Activated CD4-positive, alpha-beta T cell treated with anti-CD3 and anti-CD28 coated beads for 36 hours (primary cell): ENCODE measurements around the gene IFT43. TPM values are rescaled to one million over a fixed set of nuclear protein-coding genes. Genes with fewer than 3 reads are reported as not detected.

Source experiments
- ATAC-seq: fragments of 200-7000 bp; cut with Tn5 transposase; one replicate; pipeline ENCODE4 v1.10.0; 2021; ENCODE audit warnings: mild to moderate bottlenecking, moderate library complexity
- CTCF ChIA-PET: fragments of 350-600 bp; sonication (Branson Sonifier 250); formaldehyde crosslinking; loops from one replicate; lab custom pipeline; 2021; ENCODE audit warnings: antibody characterized with exemption; lab: Charles Lee
- POLR2A ChIA-PET: fragments of 350-600 bp; sonication (Branson Sonifier 250); formaldehyde crosslinking; loops from one replicate; lab custom pipeline; 2021; ENCODE audit warnings: antibody characterized with exemption, inconsistent platforms; lab: Charles Lee
- DNase-seq: peaks from one replicate; pipeline ENCODE4 v3.0.0-alpha.2; 2020
- H3K27ac Mint-ChIP-seq: one replicate; pipeline ENCODE4 v1.8.0; 2021; ENCODE audit warnings: mixed read lengths
- H3K27me3 Mint-ChIP-seq: one replicate; pipeline ENCODE4 v1.8.0; 2021; ENCODE audit warnings: mixed read lengths
- H3K36me3 Mint-ChIP-seq: one replicate; pipeline ENCODE4 v1.8.0; 2021; ENCODE audit warnings: low read depth, mixed read lengths
- H3K4me1 Mint-ChIP-seq: one replicate; pipeline ENCODE4 v1.8.0; 2021; ENCODE audit warnings: mixed read lengths
- H3K4me3 Mint-ChIP-seq: one replicate; pipeline ENCODE4 v1.8.0; 2021; ENCODE audit warnings: mild to moderate bottlenecking, moderate library complexity, mixed read lengths
- H3K9me3 Mint-ChIP-seq: one replicate; pipeline ENCODE4 v1.8.0; 2021; ENCODE audit warnings: low read depth, mixed read lengths
- intact Hi-C, 2 experiments: fragments of 100-400 bp; cut with DNase I in 1 of 2; cut with micrococcal nuclease in 1 of 2; formaldehyde crosslinking; loops; one replicate each; pipeline versions ENCODE4 v1.14.2 to v1.15.1; 2022 to 2024; cut with DNase I, micrococcal nuclease
- total RNA-seq, 2 experiments: library from RNA; stranded (reverse); gene quantifications; one replicate each; pipeline ENCODE4 v1.2.3, GENCODE V29; 2021

The IFT43 gene
- 10 to 100 TPM; 10.1 to 12.1 TPM for total RNA-seq

- H3K27me3 Mint-ChIP-seq = no peaks in the 10 kb centered on the region
- POLR2A ChIA-PET = interaction anchor here (0.6 to 0.7 kb wide), 2 partner anchors 189 to 1493 kb away, joined by 3 to 6 read pairs; partner anchors contain the start of gene NPC2
- H3K9me3 Mint-ChIP-seq = no peaks in the 10 kb centered on the region
- intact Hi-C loops = loop anchor here in 1 of 2 experiments (1.0 to 10.0 kb wide), 5 partner anchors 165 to 1109 kb away; partner anchors contain the start of genes CIPC, GPATCH2L, TMED10 and TTLL5
- H3K4me1 Mint-ChIP-seq = peaks cover 20% of the 10 kb centered on the region
- peak within 1 kb of the TSS; percentile 53 for H3K27ac Mint-ChIP-seq
- CTCF ChIA-PET = interaction anchor here (0.6 to 3.3 kb wide), 8 partner anchors 9 to 738 kb away, joined by 3 to 11 read pairs (median 4); no protein-coding TSS in a partner anchor
- H3K4me3 Mint-ChIP-seq = peak within 1 kb of the TSS; percentile 80
- peak; percentile 66 for ATAC-seq
- peak; percentile 95 for DNase-seq
- no peaks in the 10 kb centered on the region for H3K36me3 Mint-ChIP-seq
Observed at GRCh38 chr14:75985618-75986438, at the start of gene IFT43. Gene IFT43 (plus strand): TSS chr14:75985763. CDS start chr14:75985787, 24 bp downstream.

GRCh38 chr14:75939200-75939599 lies 46.4 kb upstream of the IFT43 start:
- intact Hi-C loops = no loop called here
- ChIA-PET CTCF (interaction anchor here (0.6 to 1.6 kb wide), 2 partner anchors 33 to 108 kb away, joined by 3 to 5 read pairs; no protein-coding TSS in a partner anchor), POLR2A (no interaction called here)
- H3K4me3 Mint-ChIP-seq = no peak overlapping the region
- no peak overlapping the region for H3K27ac Mint-ChIP-seq
- no peak for ATAC-seq
- H3K36me3 Mint-ChIP-seq = peaks cover 2% of the 10 kb centered on the region
- H3K27me3 Mint-ChIP-seq = no peaks in the 10 kb centered on the region
- no peak for DNase-seq
- H3K9me3 Mint-ChIP-seq = no peaks in the 10 kb centered on the region
- peaks cover 2% of the 10 kb centered on the region for H3K4me1 Mint-ChIP-seq

DNA sequence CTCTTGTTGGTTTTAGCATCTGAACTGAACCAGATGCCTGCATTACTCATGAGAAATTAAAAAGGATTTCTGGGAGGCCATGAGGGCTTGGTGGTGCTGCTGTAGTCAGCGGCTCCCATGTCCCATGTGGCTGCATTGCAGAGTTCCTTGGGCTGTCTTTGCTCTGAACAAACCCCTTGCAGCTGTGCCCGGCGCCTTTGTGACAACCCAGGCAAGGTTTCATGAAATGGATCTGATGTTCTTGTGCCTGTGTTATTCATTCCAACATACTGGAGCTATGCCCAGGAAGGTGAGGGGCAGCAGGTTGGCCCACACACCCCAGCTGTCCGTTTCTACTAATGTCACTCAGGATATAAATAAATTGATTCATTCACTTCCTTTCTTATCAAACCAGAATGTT lies 44.5 kb upstream of the IFT43 start:
- Mint-ChIP-seq H3K27me3 (no peaks in the 10 kb centered on the region), H3K36me3 (peaks cover 2% of the 10 kb centered on the region), H3K4me3 (no peak overlapping the region), H3K9me3 (no peaks in the 10 kb centered on the region), H3K27ac (no peak overlapping the region), H3K4me1 (no peaks in the 10 kb centered on the region)
- POLR2A ChIA-PET = no interaction called here
- intact Hi-C loops = no loop called here
- CTCF ChIA-PET = interaction anchor here (1.0 to 1.6 kb wide), 3 partner anchors 10 to 411 kb away, joined by 3 to 5 read pairs (median 3); no protein-coding TSS in a partner anchor
- ATAC-seq (no peak), DNase-seq (no peak)

DNA sequence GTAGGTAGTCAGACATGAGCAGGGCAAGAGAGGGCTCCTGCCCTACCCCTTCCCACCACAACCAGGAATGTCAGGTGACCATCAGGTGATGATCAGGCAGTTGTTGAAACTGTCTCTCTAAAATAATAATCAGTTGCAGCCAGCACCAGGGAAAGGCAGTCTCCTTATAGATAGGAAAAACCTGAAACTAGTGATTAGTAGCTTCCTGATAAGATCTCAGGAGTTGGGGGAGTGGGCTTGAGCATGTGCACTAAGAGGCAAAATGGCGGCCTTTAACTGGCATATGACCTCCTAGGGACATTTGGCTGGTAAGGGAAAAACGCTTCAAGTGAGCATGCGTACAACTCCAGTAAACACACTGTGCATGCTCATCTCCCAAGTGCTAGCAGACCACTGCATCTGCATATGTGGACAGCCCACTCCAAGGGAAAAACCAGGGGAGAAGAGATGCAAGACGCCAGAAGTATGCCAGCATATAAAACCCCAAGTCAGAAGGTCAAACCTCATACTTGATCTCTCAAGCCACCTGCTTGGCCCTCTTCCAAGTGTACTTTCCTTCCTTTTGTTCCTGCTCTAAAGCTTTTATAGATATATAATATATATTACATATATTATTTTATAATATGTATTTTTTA lies 40.8 kb upstream of the IFT43 start:
- intact Hi-C loops = no loop called here
- Mint-ChIP-seq H3K36me3 (peaks cover 2% of the 10 kb centered on the region), H3K9me3 (no peaks in the 10 kb centered on the region), H3K4me3 (no peak overlapping the region), H3K27me3 (no peaks in the 10 kb centered on the region), H3K4me1 (no peaks in the 10 kb centered on the region), H3K27ac (no peak overlapping the region)
- ATAC-seq = no peak
- no peak for DNase-seq
- CTCF ChIA-PET = interaction anchor here (1.1 kb wide), 1 partner anchor 24 kb away, joined by 3 read pairs; no protein-coding TSS in a partner anchor
- POLR2A ChIA-PET = no interaction called here

- Mint-ChIP-seq H3K9me3 (peaks cover 1% of the 10 kb centered on the region), H3K4me1 (no peaks in the 10 kb centered on the region), H3K27me3 (no peaks in the 10 kb centered on the region), H3K4me3 (no peak overlapping the region), H3K27ac (no peak overlapping the region), H3K36me3 (peaks cover 1% of the 10 kb centered on the region)
- DNase-seq (no peak), ATAC-seq (no peak)
- ChIA-PET POLR2A (no interaction called here), CTCF (interaction anchor here (1.6 kb wide), 1 partner anchor 10 kb away, joined by 6 read pairs; no protein-coding TSS in a partner anchor)
- intact Hi-C loops = no loop called here
Observed at GRCh38 chr14:75946785-75947184, 38.8 kb upstream of the IFT43 start.

- Mint-ChIP-seq H3K27ac (no peak overlapping the region), H3K36me3 (peaks cover 6% of the 10 kb centered on the region), H3K9me3 (peaks cover 8% of the 10 kb centered on the region), H3K4me3 (no peak overlapping the region), H3K27me3 (no peaks in the 10 kb centered on the region), H3K4me1 (no peaks in the 10 kb centered on the region)
- ATAC-seq (no peak), DNase-seq (no peak)
- intact Hi-C loops = no loop called here
- ChIA-PET CTCF (no interaction called here), POLR2A (no interaction called here)
Observed at GRCh38 chr14:75952489-75952888, 33.1 kb upstream of the IFT43 start.

- intact Hi-C loops = no loop called here
- H3K36me3 Mint-ChIP-seq = no peaks in the 10 kb centered on the region
- no peaks in the 10 kb centered on the region for H3K4me1 Mint-ChIP-seq
- ATAC-seq (no peak), DNase-seq (no peak)
- H3K27me3 Mint-ChIP-seq = no peaks in the 10 kb centered on the region
- H3K27ac Mint-ChIP-seq = no peak overlapping the region
- no peak overlapping the region for H3K4me3 Mint-ChIP-seq
- ChIA-PET POLR2A (no interaction called here), CTCF (no interaction called here)
- H3K9me3 Mint-ChIP-seq = no peaks in the 10 kb centered on the region
Observed at GRCh38 chr14:75959031-75959430, 26.5 kb upstream of the IFT43 start.

GRCh38 chr14:75960231-75960630 lies 25.3 kb upstream of the IFT43 start:
- H3K4me3 Mint-ChIP-seq = no peak overlapping the region
- H3K9me3 Mint-ChIP-seq = no peaks in the 10 kb centered on the region
- H3K36me3 Mint-ChIP-seq = peaks cover 2% of the 10 kb centered on the region
- intact Hi-C loops = no loop called here
- no peaks in the 10 kb centered on the region for H3K4me1 Mint-ChIP-seq
- ChIA-PET POLR2A (no interaction called here), CTCF (interaction anchor here (0.9 to 1.4 kb wide), 2 partner anchors 19 to 53 kb away, joined by 3 read pairs; no protein-coding TSS in a partner anchor)
- H3K27ac Mint-ChIP-seq = no peak overlapping the region
- ATAC-seq (no peak), DNase-seq (no peak)
- H3K27me3 Mint-ChIP-seq = no peaks in the 10 kb centered on the region

- no peak overlapping the region for H3K4me3 Mint-ChIP-seq
- CTCF ChIA-PET = interaction anchor here (1.7 kb wide), 1 partner anchor 22 kb away, joined by 4 read pairs; no protein-coding TSS in a partner anchor
- no peak for DNase-seq
- POLR2A ChIA-PET = no interaction called here
- ATAC-seq = no peak
- intact Hi-C loops = no loop called here
- H3K27me3 Mint-ChIP-seq = no peaks in the 10 kb centered on the region
- no peak overlapping the region for H3K27ac Mint-ChIP-seq
- H3K9me3 Mint-ChIP-seq = no peaks in the 10 kb centered on the region
- H3K4me1 Mint-ChIP-seq = no peaks in the 10 kb centered on the region
- peaks cover 4% of the 10 kb centered on the region for H3K36me3 Mint-ChIP-seq
Observed at GRCh38 chr14:75961662-75962061, 23.9 kb upstream of the IFT43 start.

- Mint-ChIP-seq H3K27ac (no peak overlapping the region), H3K4me1 (no peaks in the 10 kb centered on the region), H3K4me3 (no peak overlapping the region), H3K9me3 (no peaks in the 10 kb centered on the region), H3K27me3 (no peaks in the 10 kb centered on the region), H3K36me3 (peaks cover 7% of the 10 kb centered on the region)
- ATAC-seq = no peak
- intact Hi-C loops = loop anchor here in 1 of 2 experiments (2.0 kb wide), 1 partner anchor 43 kb away; no protein-coding TSS in a partner anchor
- DNase-seq = no peak
- ChIA-PET CTCF (interaction anchor here (0.5 to 1.5 kb wide), 2 partner anchors 11 to 1578 kb away, joined by 4 to 6 read pairs; no protein-coding TSS in a partner anchor), POLR2A (no interaction called here)
Observed at GRCh38 chr14:75967866-75968265, 17.7 kb upstream of the IFT43 start.

DNA sequence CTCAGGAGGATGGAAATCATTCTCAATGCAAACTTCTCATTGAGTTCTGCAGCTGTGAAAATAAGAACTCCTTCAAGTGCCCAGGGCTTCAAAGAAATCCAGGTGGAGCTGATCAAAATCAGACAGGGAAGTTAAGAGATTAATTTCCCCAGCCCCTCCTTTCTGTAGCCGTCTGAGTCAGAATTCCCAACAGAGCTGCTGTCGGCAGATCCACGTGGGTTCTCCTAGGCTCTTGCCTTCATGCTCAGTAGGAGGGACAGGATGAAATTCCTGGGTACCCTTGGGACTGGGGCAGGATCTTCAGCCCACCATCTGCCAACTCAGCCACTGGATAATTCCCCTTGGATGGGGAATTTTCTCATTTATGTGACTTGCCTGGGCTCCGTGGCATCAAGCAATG lies 17.1 kb upstream of the IFT43 start:
- Mint-ChIP-seq H3K4me3 (no peak overlapping the region), H3K9me3 (no peaks in the 10 kb centered on the region), H3K36me3 (peaks cover 7% of the 10 kb centered on the region), H3K4me1 (no peaks in the 10 kb centered on the region), H3K27me3 (no peaks in the 10 kb centered on the region), H3K27ac (no peak overlapping the region)
- ATAC-seq (no peak), DNase-seq (no peak)
- intact Hi-C loops = no loop called here
- POLR2A ChIA-PET = no interaction called here
- CTCF ChIA-PET = interaction anchor here (1.1 to 1.5 kb wide), 3 partner anchors 11 to 63 kb away, joined by 3 to 6 read pairs (median 4); no protein-coding TSS in a partner anchor
